Activated CD8-positive, alpha-beta memory T cell treated with anti-CD3 and anti-CD28 coated beads, Interleukin-2, amount 50 U/mL, for 4 hours (primary cell): ENCODE results near the gene PGLYRP2.

Experiments used
- DNase-seq: peaks from one replicate; pipeline ENCODE4 v3.0.0-alpha.2; 2020

PGLYRP2 gene

GRCh38 chr19:15453906-15454860, 25.1 kb downstream of the PGLYRP2 start:
- no peak for DNase-seq

GRCh38 chr19:15453091-15453578, 26.2 kb downstream of the PGLYRP2 start:
- no peak for DNase-seq

- no peak for DNase-seq
These were observed 26.9 kb downstream of the PGLYRP2 start for GRCh38 chr19:15452111-15453047.

GRCh38 chr19:15450528-15450890, 28.8 kb downstream of the PGLYRP2 start:
- no peak for DNase-seq

GRCh38 chr19:15449620-15450527, 29.4 kb downstream of the PGLYRP2 start, which contains the start of gene WIZ:
TSS of gene WIZ (minus strand) at chr19:15449956. CDS start at chr19:15448307, 1,649 bp downstream.
- DNase-seq: peak; percentile 86

GRCh38 chr19:15448778-15449619, 30.3 kb downstream of the PGLYRP2 start:
- DNase-seq: no peak

GRCh38 chr19:15448044-15448777, 31.1 kb downstream of the PGLYRP2 start:
- no peak for DNase-seq

- DNase-seq: no peak
These were observed 32.2 kb downstream of the PGLYRP2 start for GRCh38 chr19:15447057-15447456.

GRCh38 chr19:15445807-15446376, 33.4 kb downstream of the PGLYRP2 start:
- DNase-seq: no peak

- no peak for DNase-seq
These were observed 34.1 kb downstream of the PGLYRP2 start for GRCh38 chr19:15445227-15445605.

- no peak for DNase-seq
These were observed 34.6 kb downstream of the PGLYRP2 start for GRCh38 chr19:15444505-15445226.

- DNase-seq: no peak
These were observed 35.5 kb downstream of the PGLYRP2 start for GRCh38 chr19:15443838-15444237.

- no peak for DNase-seq
These were observed 36.0 kb downstream of the PGLYRP2 start for GRCh38 chr19:15443325-15443724.

GRCh38 chr19:15442142-15442920, 37.0 kb downstream of the PGLYRP2 start:
- no peak for DNase-seq

- no peak for DNase-seq
These were observed 38.0 kb downstream of the PGLYRP2 start for GRCh38 chr19:15441317-15441716.

- no peak for DNase-seq
These were observed 39.3 kb downstream of the PGLYRP2 start for GRCh38 chr19:15439821-15440641.

- no peak for DNase-seq
These were observed 40.1 kb downstream of the PGLYRP2 start for GRCh38 chr19:15439078-15439799.
